Kidney epithelial cell (primary cell): ENCODE results near the gene MOGAT2. TPM values are rescaled to one million over a fixed set of nuclear protein-coding genes. Genes with fewer than 3 reads are reported as not detected.

Source experiments
- total RNA-seq: library from RNA; depleted of rRNA; stranded (reverse); fragments of >200 nt; gene quantifications from 2 replicates; pipeline ENCODE4 v1.2.3, GENCODE V29; 2015

The MOGAT2 gene
- total RNA-seq, 1 donor from 2014 or later = not detected

Other genes with a start within 250 kb of the MOGAT2 start
- 10.3 and 12.7 TPM in 2 replicates for gene GDPD5, start 191.9 kb upstream of the MOGAT2 start, total RNA-seq
- gene SERPINH1, start 155.6 kb upstream of the MOGAT2 start, total RNA-seq = 466 and 467 TPM in 2 replicates
- 3.3 and 5.7 TPM in 2 replicates for gene MAP6, start 48.8 kb upstream of the MOGAT2 start, total RNA-seq
- gene DGAT2, start 50.9 kb downstream of the MOGAT2 start, total RNA-seq = 2.7 and 2.9 TPM in 2 replicates
- gene UVRAG, start 97.4 kb downstream of the MOGAT2 start, total RNA-seq = 14.3 and 16.2 TPM in 2 replicates